Progenitor cell of endocrine pancreas (in vitro differentiated cells): ENCODE results near the gene ANKRD31. TPM values are rescaled to one million over a fixed set of nuclear protein-coding genes. Genes with fewer than 3 reads are reported as not detected.
"Not testable (repeated sequence)": the region's sequence is repeated elsewhere in the genome, so short reads cannot be mapped to it uniquely, and the experiment has no call there.

Experiments
- DNase-seq: peaks from one replicate; pipeline ENCODE4 v3.0.0; 2021; ENCODE audit warnings: low spot score; ENCODE audit not compliant: unreplicated experiment
- H3K27ac Mint-ChIP-seq: 2 replicates; pipeline ENCODE4 v1.8.0; 2021; ENCODE audit warnings: mild to moderate bottlenecking, moderate library complexity, mixed read lengths
- H3K27me3 Mint-ChIP-seq: 2 replicates; pipeline ENCODE4 v1.8.0; 2021; ENCODE audit warnings: mixed read lengths
- H3K36me3 Mint-ChIP-seq: 2 replicates; pipeline ENCODE4 v1.8.0; 2022; ENCODE audit warnings: mixed read lengths; ENCODE audit not compliant: insufficient read depth
- H3K4me1 Mint-ChIP-seq: 2 replicates; pipeline ENCODE4 v1.8.0; 2021; ENCODE audit warnings: low read depth, mixed read lengths
- H3K4me3 Mint-ChIP-seq: 2 replicates; pipeline ENCODE4 v1.8.0; 2021; ENCODE audit warnings: low read depth, mild to moderate bottlenecking, moderate library complexity, mixed read lengths
- H3K9me3 Mint-ChIP-seq: 2 replicates; pipeline ENCODE4 v1.8.0; 2021; ENCODE audit warnings: low read depth, mixed read lengths
- CTCF ChIP-seq: fragments of 200-600 bp; sonication (generic); IDR thresholded peaks from one replicate; pipeline ENCODE4 v1.5.0; 2021; ENCODE audit warnings: antibody characterized with exemption, mild to moderate bottlenecking; ENCODE audit not compliant: unreplicated experiment
- total RNA-seq: library from RNA; stranded (reverse); gene quantifications from 2 replicates; pipeline ENCODE4 v1.2.1, GENCODE V29; 2021

The ANKRD31 gene
- total RNA-seq, 1 donor from 2014 or later = 0.55 TPM

GRCh38 chr5:75279321-75279720 is 42.6 kb upstream of the ANKRD31 start:
- no peaks in the 10 kb centered on the region for H3K4me1 Mint-ChIP-seq
- peaks cover 6% of the 10 kb centered on the region for H3K27me3 Mint-ChIP-seq
- no peaks in the 10 kb centered on the region for H3K9me3 Mint-ChIP-seq
- TF ChIP-seq CTCF = no peak
- H3K36me3 Mint-ChIP-seq = no peaks in the 10 kb centered on the region
- H3K4me3 Mint-ChIP-seq = no peak overlapping the region
- no peak for DNase-seq
- no peak overlapping the region for H3K27ac Mint-ChIP-seq

DNA sequence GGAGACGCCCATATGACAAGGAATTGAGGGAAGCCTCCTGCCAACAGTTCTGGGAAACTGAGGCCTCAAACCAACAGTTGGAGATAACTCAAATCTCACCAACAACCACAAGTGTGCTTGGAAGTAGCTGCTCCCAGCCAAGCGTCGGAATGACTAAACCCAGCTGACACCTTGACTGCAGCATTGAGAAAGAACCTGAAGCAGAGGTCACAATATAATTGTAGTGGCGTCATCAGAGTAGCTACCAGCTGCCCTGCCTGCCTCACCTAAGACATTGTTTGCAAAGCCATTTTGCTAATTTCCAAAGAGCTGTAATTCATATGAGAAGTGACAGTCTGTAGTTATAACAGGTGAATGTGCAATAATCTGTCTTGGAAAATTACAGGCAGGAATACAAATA is 40.8 kb upstream of the ANKRD31 start:
- Mint-ChIP-seq H3K4me3 (no peak overlapping the region), H3K4me1 (no peaks in the 10 kb centered on the region), H3K27me3 (peaks cover 3% of the 10 kb centered on the region), H3K36me3 (peaks cover 4% of the 10 kb centered on the region), H3K9me3 (peaks cover 7% of the 10 kb centered on the region), H3K27ac (no peak overlapping the region)
- TF ChIP-seq CTCF = no peak
- DNase-seq = no peak

GRCh38 chr5:75275756-75276155 is 39.1 kb upstream of the ANKRD31 start:
- Mint-ChIP-seq H3K4me1 (no peaks in the 10 kb centered on the region), H3K9me3 (peaks cover 7% of the 10 kb centered on the region), H3K27me3 (peaks cover 2% of the 10 kb centered on the region), H3K4me3 (no peak overlapping the region), H3K36me3 (peaks cover 6% of the 10 kb centered on the region), H3K27ac (no peak overlapping the region)
- no peak for TF ChIP-seq CTCF
- DNase-seq = no peak

- H3K27ac Mint-ChIP-seq = no peak overlapping the region
- no peak for TF ChIP-seq CTCF
- H3K4me1 Mint-ChIP-seq = no peaks in the 10 kb centered on the region
- H3K36me3 Mint-ChIP-seq = peaks cover 6% of the 10 kb centered on the region
- no peak overlapping the region for H3K4me3 Mint-ChIP-seq
- no peak for DNase-seq
- peaks cover 7% of the 10 kb centered on the region for H3K9me3 Mint-ChIP-seq
- H3K27me3 Mint-ChIP-seq = peaks cover 2% of the 10 kb centered on the region
These were observed 38.5 kb upstream of the ANKRD31 start for GRCh38 chr5:75275147-75275546.

DNA sequence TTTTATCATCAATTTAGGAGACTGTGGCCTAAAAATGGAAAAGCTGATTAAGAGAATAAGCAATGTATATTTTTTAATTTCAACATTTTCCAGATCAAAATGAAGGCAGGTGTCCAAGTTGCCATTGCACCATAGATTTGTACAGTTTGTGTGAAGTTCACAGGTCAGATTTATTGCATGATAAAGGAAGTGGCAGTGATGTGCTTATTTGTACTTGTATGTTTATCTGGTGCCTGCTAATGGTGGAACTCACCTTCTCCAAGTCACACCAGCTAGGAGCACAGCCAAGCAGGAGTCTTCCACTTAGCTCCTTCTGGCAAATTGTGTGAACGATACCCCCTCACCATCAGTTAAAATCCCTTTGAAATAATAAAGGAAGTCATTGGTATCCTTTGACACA is 37.8 kb upstream of the ANKRD31 start:
- H3K4me3 Mint-ChIP-seq = no peak overlapping the region
- H3K36me3 Mint-ChIP-seq = peaks cover 6% of the 10 kb centered on the region
- DNase-seq = no peak
- no peak for TF ChIP-seq CTCF
- peaks cover 7% of the 10 kb centered on the region for H3K9me3 Mint-ChIP-seq
- H3K27me3 Mint-ChIP-seq = peaks cover 2% of the 10 kb centered on the region
- H3K4me1 Mint-ChIP-seq = no peaks in the 10 kb centered on the region
- no peak overlapping the region for H3K27ac Mint-ChIP-seq

- not testable (repeated sequence) for H3K27me3 Mint-ChIP-seq, H3K27ac Mint-ChIP-seq, H3K9me3 Mint-ChIP-seq, H3K4me1 Mint-ChIP-seq, H3K36me3 Mint-ChIP-seq, H3K4me3 Mint-ChIP-seq, DNase-seq
These were observed 33.9 kb upstream of the ANKRD31 start for GRCh38 chr5:75270605-75271004.
